Spleen (tissue), 11 donors: ENCODE measurements around the gene RRP1B. TPM values are rescaled to one million over a fixed set of nuclear protein-coding genes. Genes with fewer than 3 reads are reported as not detected.

Experiments
- DNase-seq: peaks from one replicate; pipeline ENCODE4 v3.0.0-alpha.2; 2020
- H3K27ac ChIP-seq, 8 donors: fragments of 200-600 bp; sonication (generic) in 7 of 8; 1 replicate in 4 of 8; 2 replicates in 4 of 8; pipeline versions ENCODE4 v1.5.0 to v1.8.0; 2016 to 2021; ENCODE audit warnings: inconsistent platforms in 4 of 8, mild to moderate bottlenecking in 4 of 8, moderate library complexity in 1 of 8
- H3K27me3 ChIP-seq, 7 donors: fragments of 200-600 bp; sonication (generic) in 6 of 7; replicated peaks in 1 of 7; 1 replicate in 4 of 7; 2 replicates in 3 of 7; pipeline versions ENCODE4 v1.5.0 to v1.8.0; 2016 to 2021; ENCODE audit warnings: inconsistent platforms in 3 of 7, mild to moderate bottlenecking in 1 of 7
- H3K36me3 ChIP-seq, 6 donors: fragments of 200-600 bp; sonication (generic) in 5 of 6; 1 replicate in 4 of 6; 2 replicates in 2 of 6; pipeline versions ENCODE4 v1.5.0 to v1.8.0; 2016 to 2021; ENCODE audit warnings: inconsistent platforms in 2 of 6
- H3K4me1 ChIP-seq, 6 donors: fragments of 200-600 bp; sonication (generic) in 5 of 6; 1 replicate in 3 of 6; 2 replicates in 3 of 6; pipeline versions ENCODE4 v1.5.0 to v1.8.0; 2016 to 2021; ENCODE audit warnings: inconsistent platforms in 3 of 6
- H3K4me3 ChIP-seq, 8 donors: fragments of 200-600 bp; sonication (generic) in 7 of 8; 1 replicate in 4 of 8; 2 replicates in 4 of 8; pipeline versions ENCODE4 v1.5.0 to v1.8.0; 2016 to 2021; ENCODE audit warnings: inconsistent platforms in 4 of 8, mild to moderate bottlenecking in 4 of 8, moderate library complexity in 2 of 8
- H3K9me3 ChIP-seq, 8 donors: fragments of 200-600 bp; sonication (generic) in 7 of 8; 1 replicate in 4 of 8; 2 replicates in 4 of 8; pipeline versions ENCODE4 v1.5.0 to v1.8.0; 2016 to 2021; ENCODE audit warnings: inconsistent platforms in 4 of 8
- CTCF ChIP-seq, 11 experiments: fragments of 200-600 bp in 7 of 11; fragments of 450-650 bp in 4 of 11; sonication (generic) in 4 of 11; IDR thresholded peaks in 8 of 11; conservative IDR thresholded peaks in 3 of 11; 1 replicate in 7 of 11; 2 replicates in 4 of 11; pipeline versions ENCODE4 v1.4.0 to v1.8.0; 2016 to 2021; ENCODE audit warnings: antibody characterized with exemption in 11 of 11, inconsistent platforms in 4 of 11, mild to moderate bottlenecking in 1 of 11
- POLR2A ChIP-seq, 3 donors: fragments of 450-650 bp; IDR thresholded peaks; one replicate each; pipeline ENCODE4 v1.5.1; 2017; ENCODE audit warnings: antibody characterized with exemption in 3 of 3, mild to moderate bottlenecking in 1 of 3
- POLR2AphosphoS5 ChIP-seq, 3 donors: sonication (generic); formaldehyde crosslinking; IDR thresholded peaks; one replicate each; pipeline ENCODE4 v1.5.1; 2017; ENCODE audit warnings: antibody characterized with exemption in 3 of 3
- WGBS, 5 donors: extraction: QIAGEN DNeasy Blood & Tissue Kit in 3 of 5; methylation state at CpG; one replicate each; pipeline versions ENCODE4 v1.1.5 to v1.1.7; 2013 to 2018; 5-methylcytosine and 5-hydroxymethylcytosine counted together
- intact Hi-C: fragments of 100-400 bp; cut with DNase I; formaldehyde crosslinking; loops from one replicate; pipeline ENCODE4 v1.15.0; 2023; ENCODE audit warnings: low total_unique reads
- polyA plus RNA-seq, 3 donors: library from polyadenylated mRNA; stranded (reverse); fragments of 200-250 nt; gene quantifications; one replicate each; pipeline ENCODE4 v1.2.1, GENCODE V29; 2013
- total RNA-seq, 7 donors: library from RNA; depleted of rRNA in 3 of 7; stranded (reverse); fragments of >200 nt in 3 of 7; fragmentation: NEBNext Ultra II Directional in 4 of 7; extraction: Animal tissue kit (Norgen Biotek cat#: 25700) in 4 of 7; gene quantifications; one replicate each; pipeline versions ENCODE4 v1.1.0 to v1.2.1, GENCODE V29; 2016 to 2021
- donor health status: healthy with polysubstance abuse.
- donor health status: DM: no; HTN: no; CAD: no; lungs with moderate emphysema.
- donor health status: DM: no; HTN: no; CAD: no.
- donor health status: Bipolar disorder and iron deficiency.
- donor health status: healthy.
- donor health status: DM: no; HTN: no; CAD: no.
- donor health status: DM: yes; HTN: yes; CAD: no.

Gene RRP1B
- total and polyA plus RNA-seq, 10 donors = 7.9 to 28.9 (median 25.4) TPM

GRCh38 chr21:43740497-43741156 is 81.3 kb downstream of the RRP1B start:
- Histone ChIP-seq H3K9me3 (no peaks in the 10 kb centered on the region), H3K27ac (peak overlapping the region in 5 of 8 donors; percentile 20 to 56 (median 44)), H3K4me3 (no peak overlapping the region), H3K4me1 (peaks cover 0 to 21% (median 0%) of the 10 kb centered on the region in 6 donors), H3K27me3 (no peaks in the 10 kb centered on the region), H3K36me3 (peaks cover 0 to 80% (median 32%) of the 10 kb centered on the region in 6 donors)
- no peak for DNase-seq
- intact Hi-C loops = no loop called here
- TF ChIP-seq POLR2A (IDR thresholded peaks at IDR 0.05) (no peak), CTCF (IDR thresholded peaks at IDR 0.05 in 8 of 11, conservative IDR thresholded peaks at IDR 0.05 in 3 of 11) (no peak), POLR2AphosphoS5 (IDR thresholded peaks at IDR 0.05) (peak in 1 of 3 donors; percentile 13)
- 61 to 79% (median 69%) methylated on average over 19 to 25 of the region's 25 CpGs for WGBS, 5 donors

GRCh38 chr21:43741423-43742096 is 82.2 kb downstream of the RRP1B start:
- Histone ChIP-seq H3K27ac (no peak overlapping the region), H3K27me3 (no peaks in the 10 kb centered on the region), H3K4me1 (peaks cover 0 to 15% (median 0%) of the 10 kb centered on the region in 6 donors), H3K36me3 (peaks cover 0 to 80% (median 36%) of the 10 kb centered on the region in 6 donors), H3K4me3 (no peak overlapping the region), H3K9me3 (no peaks in the 10 kb centered on the region)
- 75 to 94% (median 80%) methylated on average over 6 to 28 of the region's 28 CpGs for WGBS, 5 donors
- TF ChIP-seq POLR2A (IDR thresholded peaks at IDR 0.05) (no peak), CTCF (IDR thresholded peaks at IDR 0.05 in 8 of 11, conservative IDR thresholded peaks at IDR 0.05 in 3 of 11) (no peak)
- DNase-seq = no peak
- intact Hi-C loops = no loop called here

- TF ChIP-seq POLR2AphosphoS5 (IDR thresholded peaks at IDR 0.05) (peak in 1 of 3 donors; percentile 22), POLR2A (IDR thresholded peaks at IDR 0.05) (no peak), CTCF (IDR thresholded peaks at IDR 0.05 in 8 of 11, conservative IDR thresholded peaks at IDR 0.05 in 3 of 11) (no peak)
- intact Hi-C loops = no loop called here
- H3K36me3 ChIP-seq = peaks cover 0 to 85% (median 52%) of the 10 kb centered on the region in 6 donors
- 84 to 98% (median 94%) methylated on average over 6 to 8 of the region's 8 CpGs for WGBS, 5 donors
- DNase-seq = no peak
- H3K27ac ChIP-seq = no peak overlapping the region
- H3K4me1 ChIP-seq = peaks cover 0 to 11% (median 0%) of the 10 kb centered on the region in 6 donors
- H3K9me3 ChIP-seq = no peaks in the 10 kb centered on the region
- no peaks in the 10 kb centered on the region for H3K27me3 ChIP-seq
- no peak overlapping the region for H3K4me3 ChIP-seq
These were observed 84.6 kb downstream of the RRP1B start for GRCh38 chr21:43743947-43744346.

- Histone ChIP-seq H3K27me3 (no peaks in the 10 kb centered on the region), H3K4me3 (no peak overlapping the region), H3K36me3 (peaks cover 0 to 88% (median 58%) of the 10 kb centered on the region in 6 donors), H3K27ac (no peak overlapping the region), H3K9me3 (no peaks in the 10 kb centered on the region), H3K4me1 (peaks cover 0 to 8% (median 0%) of the 10 kb centered on the region in 6 donors)
- 96 to 98% (median 97%) methylated on average over 18 of the region's 18 CpGs for WGBS, 5 donors
- intact Hi-C loops = no loop called here
- TF ChIP-seq CTCF (IDR thresholded peaks at IDR 0.05 in 8 of 11, conservative IDR thresholded peaks at IDR 0.05 in 3 of 11) (no peak), POLR2A (IDR thresholded peaks at IDR 0.05) (no peak), POLR2AphosphoS5 (IDR thresholded peaks at IDR 0.05) (no peak)
- no peak for DNase-seq
These were observed 85.4 kb downstream of the RRP1B start for GRCh38 chr21:43744725-43745124.
